ENCODE data around the gene PCGF2.
A peak's percentile ranks its signal among the peaks of the same experiment; 100 is the strongest.

PCGF2 gene

GRCh38 chr17:38702916-38703741, 45.0 kb downstream of the PCGF2 start:
- DNase-seq (ENCODE audit: low spot score), result no peak

DNA sequence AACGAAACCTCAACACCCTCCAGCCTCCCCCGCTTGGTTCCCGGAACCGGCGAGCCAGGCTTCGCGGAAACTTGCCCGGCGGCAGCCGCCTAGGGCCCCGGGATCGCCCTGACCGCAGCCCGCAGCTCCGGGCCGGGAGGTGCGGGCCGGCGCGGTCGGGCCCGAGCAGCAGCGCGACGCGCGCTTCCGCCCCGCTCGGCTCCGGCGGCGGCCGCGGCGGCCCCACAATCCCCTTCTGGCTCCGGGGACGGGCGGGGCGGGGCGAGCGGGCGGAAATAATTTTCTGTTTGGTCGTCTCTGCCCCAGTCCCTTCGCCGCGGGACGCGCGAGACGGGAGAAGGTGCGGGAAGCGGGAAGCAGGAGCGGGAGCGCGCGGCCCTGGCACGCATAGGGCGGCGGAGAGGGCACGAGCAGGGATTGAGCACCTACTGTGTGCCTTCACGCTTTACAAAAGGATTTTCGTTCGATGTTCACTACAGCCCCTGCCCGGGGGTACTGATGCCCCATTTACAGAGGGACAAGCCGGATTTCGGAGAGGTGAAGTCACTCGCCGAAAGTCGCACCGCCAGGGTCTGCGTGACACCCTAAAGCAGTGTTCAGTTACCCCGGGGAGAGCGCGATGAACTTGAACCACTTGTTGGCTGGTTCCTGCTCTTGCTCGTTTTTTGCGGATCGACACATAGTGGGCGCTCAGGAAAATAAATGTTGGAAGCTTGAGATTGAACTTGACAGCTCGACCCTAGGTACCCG, 45.8 kb downstream of the PCGF2 start:
- DNase-seq (ENCODE audit: low spot score), result peak; percentile 75

DNA sequence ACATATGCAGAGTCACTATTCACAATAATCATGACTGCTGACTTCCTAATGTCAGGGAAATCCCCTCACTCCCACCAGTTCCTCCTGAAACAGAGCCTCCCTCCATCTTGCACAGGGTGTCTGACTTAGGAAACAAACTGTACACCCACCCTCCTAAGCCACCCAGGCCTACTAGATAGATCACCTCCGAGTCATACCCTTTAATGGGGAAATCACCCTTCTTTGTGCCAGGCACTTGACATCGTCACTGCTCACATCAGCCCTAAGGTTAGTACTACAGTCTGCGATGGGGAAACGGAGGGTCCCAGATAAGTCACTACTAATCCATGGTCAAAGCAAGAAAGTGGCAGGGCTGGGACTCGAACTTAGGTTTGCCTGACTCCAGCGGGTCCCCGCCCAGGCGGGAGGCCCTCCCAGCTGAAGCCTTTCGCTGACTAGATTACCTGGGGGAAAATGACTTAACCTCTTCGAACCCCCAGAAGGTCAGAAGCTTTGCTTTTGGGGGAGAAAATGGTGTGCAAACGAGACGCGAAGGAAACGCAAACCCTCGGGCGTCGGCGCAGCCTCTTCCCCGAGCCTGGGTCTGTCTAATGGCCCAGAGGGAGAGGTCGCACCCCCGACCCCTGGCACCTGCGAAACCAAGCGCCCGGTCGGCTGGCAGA, 46.5 kb downstream of the PCGF2 start:
- peak; percentile 54 for DNase-seq (ENCODE audit: low spot score)

GRCh38 chr17:38698760-38699159, 49.4 kb downstream of the PCGF2 start:
- no peak for DNase-seq (ENCODE audit: low spot score)

DNA sequence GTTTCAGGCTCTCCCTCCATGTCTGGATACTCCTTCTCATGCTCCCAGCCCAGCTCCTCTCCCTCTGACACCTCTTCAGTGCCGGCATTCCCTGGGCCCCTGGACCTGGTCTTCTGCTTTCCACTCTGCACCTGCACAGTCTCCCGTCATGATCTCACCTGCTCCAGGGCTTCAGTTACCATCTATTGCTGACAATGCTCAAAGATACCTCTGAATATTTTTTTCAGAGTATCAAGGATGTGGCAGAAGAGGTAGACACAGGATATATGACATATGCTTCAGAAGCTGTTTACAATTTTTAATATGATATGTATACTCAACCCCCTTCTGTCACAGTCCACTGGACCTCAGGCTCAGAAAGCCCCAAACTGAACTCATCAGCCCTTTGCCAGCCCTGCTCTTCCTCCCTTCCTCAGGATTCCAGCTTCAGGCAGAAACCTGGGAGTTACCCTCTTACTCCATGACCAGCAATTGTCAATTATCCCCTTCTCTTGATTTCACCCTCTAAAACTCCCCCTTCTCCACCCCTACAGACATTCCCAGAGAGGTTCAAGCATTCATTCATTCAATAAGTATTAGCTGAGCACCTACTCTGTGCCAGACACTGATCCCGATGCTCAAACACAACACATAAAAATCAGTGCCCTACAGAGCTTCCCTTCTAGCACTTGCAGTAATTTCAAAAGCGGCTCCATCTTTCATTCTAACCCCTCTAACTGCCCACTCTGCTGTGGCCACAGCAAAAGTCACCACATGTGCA, 50.9 kb downstream of the PCGF2 start:
- no peak for DNase-seq (ENCODE audit: low spot score)

GRCh38 chr17:38693700-38694329, 54.3 kb downstream of the PCGF2 start:
- no peak for DNase-seq (ENCODE audit: low spot score)

DNA sequence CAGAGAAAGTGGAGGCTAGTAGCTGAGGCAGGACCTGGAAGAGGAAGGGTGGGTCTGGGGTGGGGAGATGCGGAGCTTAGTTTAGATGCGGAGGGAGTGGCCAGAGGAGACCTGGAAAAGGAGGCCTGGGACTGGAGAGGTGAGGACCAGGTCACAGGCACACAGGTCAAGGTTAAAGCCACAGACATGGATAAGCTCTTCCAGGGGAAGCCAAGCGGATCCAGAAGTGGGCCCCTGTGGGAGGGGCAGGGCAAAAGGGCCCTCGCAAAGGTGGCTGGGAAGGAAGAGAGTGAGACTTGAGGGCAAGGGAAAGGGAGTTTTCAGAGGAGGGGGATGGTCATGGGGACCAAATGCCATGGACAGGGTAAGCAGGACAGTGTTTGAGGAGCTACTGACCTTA, 57.0 kb downstream of the PCGF2 start:
- no peak for DNase-seq (ENCODE audit: low spot score)

GRCh38 chr17:38690386-38690785, 57.8 kb downstream of the PCGF2 start:
- DNase-seq (ENCODE audit: low spot score), result no peak

- no peak for DNase-seq (ENCODE audit: low spot score)
These were observed 60.9 kb downstream of the PCGF2 start for GRCh38 chr17:38687286-38687685.

DNA sequence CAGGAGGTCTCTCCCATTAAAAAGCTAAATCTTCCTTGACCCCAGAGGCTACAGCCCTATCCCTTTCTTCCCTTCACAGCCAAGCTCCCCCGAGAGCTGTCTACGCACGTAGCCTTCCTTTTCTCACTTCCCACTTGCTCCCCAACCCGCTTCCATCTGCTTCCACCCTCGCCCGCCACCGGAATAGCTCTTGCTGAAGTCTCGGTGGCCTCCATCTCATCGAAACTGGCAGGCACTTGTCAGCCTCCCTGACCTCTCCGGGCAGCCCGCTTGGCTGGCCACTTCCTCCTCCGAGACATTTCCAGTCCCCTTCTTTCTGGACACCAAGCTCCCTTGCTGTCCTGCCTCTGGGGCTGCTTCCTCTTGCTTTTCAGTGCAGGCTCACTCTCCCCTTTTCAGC, 62.6 kb downstream of the PCGF2 start:
- no peak for DNase-seq (ENCODE audit: low spot score)

Data from CD4-positive, alpha-beta T cell treated with Interleukin-6 at 100 ng/mL for 8 hours (primary cell).